Measurements from ENCODE around the gene SMIM3. TPM values are rescaled to one million over a fixed set of nuclear protein-coding genes. Genes with fewer than 3 reads are reported as not detected.

SMIM3 gene
- total and polyA plus RNA-seq, 2 of the 13 experiments (the other 11 are each of a cell fraction or from before 2014, with no cell fraction given): 11.6 to 96.7 TPM

- 0 out of 2 replicates have a peak, but pooled peaks have one; percentile 50 for TF ChIP-seq ZXDC (CRISPR knock-in tag; IDR thresholded peaks at IDR 0.05)
- peak; percentile 49; the same call in 1 of the 2 replicates for TF ChIP-seq FOXA3 (CRISPR knock-in tag; IDR thresholded peaks at IDR 0.05)
- TF ChIP-seq SMYD3 (CRISPR knock-in tag; IDR thresholded peaks at IDR 0.05): 0 out of 2 replicates have a peak, but pooled peaks have one; percentile 32
- peak; percentile 32; the same call in 1 of the 2 replicates for TF ChIP-seq SAP130 (CRISPR knock-in tag; IDR thresholded peaks at IDR 0.05; ENCODE audit: low read depth)
- TF ChIP-seq HBP1 (CRISPR knock-in tag; IDR thresholded peaks at IDR 0.05; ENCODE audit: low read depth): 0 out of 2 replicates have a peak, but pooled peaks have one; percentile 83
- no peak for TF ChIP-seq FOXA1 (IDR thresholded peaks at IDR 0.05)
- TF ChIP-seq FOXA1 (CRISPR knock-in tag; IDR thresholded peaks at IDR 0.05): peak; percentile 59; the same call in 1 of the 2 replicates
- peak; percentile 64; the same call in 1 of the 2 replicates for TF ChIP-seq ZMYM3 (CRISPR knock-in tag; IDR thresholded peaks at IDR 0.05)
- TF ChIP-seq CSRNP1 (CRISPR knock-in tag; IDR thresholded peaks at IDR 0.05): 0 out of 2 replicates have a peak, but pooled peaks have one; percentile 33
- no peak for TF ChIP-seq TBX2 (CRISPR knock-in tag; IDR thresholded peaks at IDR 0.05; ENCODE audit: borderline replicate concordance)
- TF ChIP-seq CENPX (CRISPR knock-in tag; IDR thresholded peaks at IDR 0.05): no peak
These were observed 22.8 kb downstream of the SMIM3 start (continued) for GRCh38 chr5:150801117-150801927.

Measured in HepG2 (cell line).